SH-SY5Y (cell line): ENCODE measurements around the gene ALDH1A2.

Experiments
- GATA2 ChIP-seq: IDR thresholded peaks from 2 replicates; pipeline ENCODE4 v1.6.1; 2011; ENCODE audit warnings: mild to moderate bottlenecking, low read depth, low read length
- GATA3 ChIP-seq: IDR thresholded peaks from 2 replicates; pipeline ENCODE4 v1.6.1; 2011; ENCODE audit warnings: low read depth, mild to moderate bottlenecking, low read length, moderate library complexity

GRCh38 chr15:58016581-58017175 is 48.8 kb downstream of the ALDH1A2 start:
- TF ChIP-seq GATA3 (no peak), GATA2 (no peak)
